Measurements from ENCODE around the gene LCORL. TPM values are rescaled to one million over a fixed set of nuclear protein-coding genes. Genes with fewer than 3 reads are reported as not detected.

LCORL gene
- total RNA-seq, 2 experiments from 2014 or later, result 6.3 to 6.5 TPM

DNA sequence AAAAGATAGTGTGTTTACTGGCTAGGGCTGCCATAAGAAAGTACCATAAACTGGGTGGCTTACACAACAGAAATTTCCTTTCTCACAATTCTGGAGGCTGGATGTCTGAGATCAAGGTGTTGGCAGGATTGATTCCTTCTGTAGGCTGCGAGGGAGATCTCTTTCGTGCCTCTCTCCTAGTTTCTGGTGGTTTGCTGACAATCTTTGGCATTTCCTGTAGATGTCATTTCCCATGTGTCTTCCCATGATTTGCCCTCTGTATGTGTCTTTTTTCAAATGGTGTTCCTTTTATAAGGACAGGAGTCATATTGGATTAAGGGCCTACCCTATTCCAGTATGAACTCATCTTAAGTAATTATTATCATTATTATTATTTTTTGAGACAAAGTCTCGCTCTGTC, 27.9 kb upstream of the LCORL start:
- TF ChIP-seq CTCF (IDR thresholded peaks at IDR 0.05), result no peak
- CTCF ChIA-PET, result no interaction called here
- intact Hi-C loops (cut with DNase I, micrococcal nuclease), result no loop called here

GRCh38 chr4:18042754-18043153, 21.2 kb upstream of the LCORL start:
- H3K27me3 ChIP-seq (ENCODE audit: control insufficient read depth in 1 of 2, insufficient read depth in 2 of 2, low read length in 2 of 2), result peaks cover 0 to 4% of the 10 kb centered on the region in 2 experiments
- DNase-seq (no peak), ATAC-seq (ENCODE audit: poor library complexity) (no peak)
- no peaks in the 10 kb centered on the region for H3K9me3 ChIP-seq (ENCODE audit: control insufficient read depth in 1 of 2, insufficient read depth in 1 of 2, low read length in 2 of 2)
- Mint-ChIP-seq H3K4me1 (ENCODE audit: low read depth) (no peaks in the 10 kb centered on the region), H3K36me3 (ENCODE audit: low read depth) (no peaks in the 10 kb centered on the region), H3K9me3 (no peaks in the 10 kb centered on the region), H3K4me3 (no peak overlapping the region), H3K27ac (no peak overlapping the region), H3K27me3 (peaks cover 31% of the 10 kb centered on the region)
- no peak for TF ChIP-seq CTCF (IDR thresholded peaks at IDR 0.05)
- ChIA-PET CTCF (interaction anchor here (1.6 kb wide), 1 partner anchor 15 kb away, joined by 5 read pairs; no protein-coding TSS in a partner anchor), POLR2A (no interaction called here)
- no peaks in the 10 kb centered on the region for H3K4me1 ChIP-seq (ENCODE audit: insufficient read depth, low read length)
- no peak overlapping the region for H3K4me3 ChIP-seq (ENCODE audit: low read length)
- no peaks in the 10 kb centered on the region for H3K36me3 ChIP-seq (ENCODE audit: insufficient read depth, low read length)
- intact Hi-C loops (cut with DNase I, micrococcal nuclease), result no loop called here
- no peak overlapping the region for H3K27ac ChIP-seq (ENCODE audit: low read depth in 1 of 2, low read length in 2 of 2)

More for the DNA sequence above, 27.9 kb upstream of the LCORL start:
- H3K36me3 ChIP-seq (ENCODE audit: insufficient read depth, low read length), result no peaks in the 10 kb centered on the region
- H3K4me1 ChIP-seq (ENCODE audit: insufficient read depth, low read length), result no peaks in the 10 kb centered on the region
- no peak overlapping the region for H3K4me3 Mint-ChIP-seq
- H3K27ac ChIP-seq (ENCODE audit: low read depth in 1 of 2, low read length in 2 of 2), result no peak overlapping the region
- no peak overlapping the region for H3K27ac Mint-ChIP-seq
- H3K36me3 Mint-ChIP-seq (ENCODE audit: low read depth), result no peaks in the 10 kb centered on the region
- no peak for ATAC-seq (ENCODE audit: poor library complexity)
- DNase-seq, result no peak
- no peaks in the 10 kb centered on the region for H3K4me1 Mint-ChIP-seq (ENCODE audit: low read depth)
- no peaks in the 10 kb centered on the region for H3K9me3 ChIP-seq (ENCODE audit: control insufficient read depth in 1 of 2, insufficient read depth in 1 of 2, low read length in 2 of 2)
- H3K27me3 Mint-ChIP-seq, result peaks cover 38% of the 10 kb centered on the region
- H3K4me3 ChIP-seq (ENCODE audit: low read length), result no peak overlapping the region
- no peaks in the 10 kb centered on the region for H3K9me3 Mint-ChIP-seq
- POLR2A ChIA-PET, result no interaction called here
- H3K27me3 ChIP-seq (ENCODE audit: control insufficient read depth in 1 of 2, insufficient read depth in 2 of 2, low read length in 2 of 2), result peaks cover 4 to 8% of the 10 kb centered on the region in 2 experiments

DNA sequence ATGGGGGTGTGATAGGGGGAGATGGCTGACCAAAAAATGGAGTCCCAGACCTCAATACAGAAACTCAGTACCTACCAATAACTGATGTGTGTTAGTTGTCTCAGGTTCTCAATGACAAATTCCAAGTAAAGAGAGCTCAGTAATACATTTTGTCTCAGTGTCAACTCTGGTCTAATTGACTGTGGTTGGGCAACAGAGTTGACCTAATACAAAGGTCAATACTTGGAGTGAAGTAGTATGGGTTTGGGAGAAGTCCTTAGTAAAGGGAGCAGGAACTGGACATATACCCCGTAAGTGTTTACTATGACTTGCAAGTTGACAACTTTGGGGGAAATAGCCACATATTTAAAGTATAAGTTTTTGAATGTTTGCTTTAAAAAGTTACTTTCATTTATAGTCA, 20.5 kb upstream of the LCORL start:
- peaks cover 39% of the 10 kb centered on the region for H3K27me3 Mint-ChIP-seq
- ChIA-PET POLR2A (no interaction called here), CTCF (no interaction called here)
- ATAC-seq (ENCODE audit: poor library complexity) (no peak), DNase-seq (no peak)
- TF ChIP-seq CTCF (IDR thresholded peaks at IDR 0.05), result no peak
- Histone ChIP-seq H3K9me3 (ENCODE audit: control insufficient read depth in 1 of 2, insufficient read depth in 1 of 2, low read length in 2 of 2) (no peaks in the 10 kb centered on the region), H3K27ac (ENCODE audit: low read depth in 1 of 2, low read length in 2 of 2) (no peak overlapping the region), H3K4me3 (ENCODE audit: low read length) (no peak overlapping the region), H3K4me1 (ENCODE audit: insufficient read depth, low read length) (no peaks in the 10 kb centered on the region), H3K27me3 (ENCODE audit: control insufficient read depth in 1 of 2, insufficient read depth in 2 of 2, low read length in 2 of 2) (peaks cover 0 to 4% of the 10 kb centered on the region in 2 experiments), H3K36me3 (ENCODE audit: insufficient read depth, low read length) (no peaks in the 10 kb centered on the region)
- H3K36me3 Mint-ChIP-seq (ENCODE audit: low read depth), result no peaks in the 10 kb centered on the region
- intact Hi-C loops (cut with DNase I, micrococcal nuclease), result no loop called here
- H3K4me1 Mint-ChIP-seq (ENCODE audit: low read depth), result no peaks in the 10 kb centered on the region
- H3K4me3 Mint-ChIP-seq, result no peak overlapping the region
- no peak overlapping the region for H3K27ac Mint-ChIP-seq
- no peaks in the 10 kb centered on the region for H3K9me3 Mint-ChIP-seq

Measured in CD4-positive, alpha-beta T cell (primary cell).